T-helper 1 cell treated with Interleukin-12 subunit alpha and Interleukin-12 subunit beta and Interleukin-4 antibody, amounts not matched to agents 30 μg/mL and 1 μg/mL, for 36 hours (primary cell): ENCODE data around the gene MYO5B.

Experiments used
- H3K27ac Mint-ChIP-seq: one replicate; pipeline ENCODE4 v1.8.0; 2021; ENCODE audit warnings: mild to moderate bottlenecking, mixed read lengths
- H3K27me3 Mint-ChIP-seq: one replicate; pipeline ENCODE4 v1.8.0; 2021; ENCODE audit warnings: low read depth, mixed read lengths
- H3K36me3 Mint-ChIP-seq: one replicate; pipeline ENCODE4 v1.8.0; 2021; ENCODE audit warnings: low read depth, mixed read lengths
- H3K4me1 Mint-ChIP-seq: one replicate; pipeline ENCODE4 v1.8.0; 2021; ENCODE audit warnings: low read depth, mixed read lengths
- H3K4me3 Mint-ChIP-seq: one replicate; pipeline ENCODE4 v1.8.0; 2021; ENCODE audit warnings: mild to moderate bottlenecking, moderate library complexity, mixed read lengths
- H3K9me3 Mint-ChIP-seq: one replicate; pipeline ENCODE4 v1.8.0; 2021; ENCODE audit warnings: mixed read lengths

The MYO5B gene

GRCh38 chr18:49967636-49968313, 227.2 kb downstream of the MYO5B start:
- Mint-ChIP-seq H3K9me3 (no peaks in the 10 kb centered on the region), H3K4me3 (no peak overlapping the region), H3K27me3 (peaks cover 15% of the 10 kb centered on the region), H3K36me3 (no peaks in the 10 kb centered on the region), H3K4me1 (no peaks in the 10 kb centered on the region), H3K27ac (no peak overlapping the region)

- H3K4me1 Mint-ChIP-seq: no peaks in the 10 kb centered on the region
- no peaks in the 10 kb centered on the region for H3K36me3 Mint-ChIP-seq
- no peak overlapping the region for H3K27ac Mint-ChIP-seq
- no peaks in the 10 kb centered on the region for H3K9me3 Mint-ChIP-seq
- H3K4me3 Mint-ChIP-seq: no peak overlapping the region
- peaks cover 16% of the 10 kb centered on the region for H3K27me3 Mint-ChIP-seq
Measured at GRCh38 chr18:49967171-49967570, 227.8 kb downstream of the MYO5B start.

GRCh38 chr18:49966090-49966489, 228.9 kb downstream of the MYO5B start:
- Mint-ChIP-seq H3K27me3 (peaks cover 20% of the 10 kb centered on the region), H3K9me3 (no peaks in the 10 kb centered on the region), H3K27ac (no peak overlapping the region), H3K36me3 (no peaks in the 10 kb centered on the region), H3K4me1 (peaks cover 10% of the 10 kb centered on the region), H3K4me3 (no peak overlapping the region)

DNA sequence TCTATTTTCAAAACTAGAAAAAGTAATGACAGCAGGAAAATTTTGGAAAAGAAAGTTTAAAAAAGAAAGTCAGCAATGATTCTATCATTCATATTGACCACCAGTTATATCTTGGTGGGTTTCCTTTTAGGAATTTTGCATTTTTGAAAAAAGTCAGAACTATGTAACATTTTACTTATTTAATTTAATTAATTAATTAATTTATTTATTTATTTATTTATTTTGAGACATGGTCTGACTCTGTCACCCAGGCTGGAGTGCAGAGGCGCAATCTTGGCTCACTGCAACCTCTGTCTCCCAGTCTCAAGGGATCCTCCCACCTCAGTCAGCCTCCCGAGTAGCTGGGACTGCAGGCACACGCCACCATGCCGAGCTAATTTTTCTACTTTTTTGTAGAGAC, 231.7 kb downstream of the MYO5B start:
- Mint-ChIP-seq H3K4me1 (peaks cover 28% of the 10 kb centered on the region), H3K36me3 (no peaks in the 10 kb centered on the region), H3K9me3 (no peaks in the 10 kb centered on the region), H3K4me3 (no peak overlapping the region), H3K27me3 (peaks cover 31% of the 10 kb centered on the region), H3K27ac (no peak overlapping the region)

GRCh38 chr18:49961271-49961670, 233.7 kb downstream of the MYO5B start:
- H3K4me1 Mint-ChIP-seq: peaks cover 28% of the 10 kb centered on the region
- H3K4me3 Mint-ChIP-seq: peak overlapping the region; percentile 16
- no peak overlapping the region for H3K27ac Mint-ChIP-seq
- H3K9me3 Mint-ChIP-seq: no peaks in the 10 kb centered on the region
- H3K27me3 Mint-ChIP-seq: peaks cover 38% of the 10 kb centered on the region
- H3K36me3 Mint-ChIP-seq: no peaks in the 10 kb centered on the region

DNA sequence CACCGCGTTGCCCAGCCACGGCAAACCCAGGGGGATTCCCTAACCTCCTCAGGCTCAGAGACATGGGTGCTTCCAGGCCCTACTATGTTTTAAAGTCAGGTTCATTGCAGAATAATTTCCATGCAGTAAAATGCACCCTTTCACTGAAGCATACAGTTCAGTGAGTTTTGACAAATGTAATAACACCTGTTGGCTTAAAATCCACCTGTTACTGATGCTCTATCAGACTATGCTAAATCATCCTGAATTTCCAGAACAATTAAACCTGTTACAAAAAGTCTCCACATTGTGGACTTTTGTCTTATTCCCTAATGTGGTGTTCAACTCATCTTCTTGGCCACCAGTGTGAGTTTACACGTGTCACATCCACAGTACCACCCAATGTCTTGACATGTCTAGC, 234.6 kb downstream of the MYO5B start:
- peaks cover 28% of the 10 kb centered on the region for H3K4me1 Mint-ChIP-seq
- peaks cover 38% of the 10 kb centered on the region for H3K27me3 Mint-ChIP-seq
- H3K9me3 Mint-ChIP-seq: no peaks in the 10 kb centered on the region
- no peaks in the 10 kb centered on the region for H3K36me3 Mint-ChIP-seq
- H3K27ac Mint-ChIP-seq: no peak overlapping the region
- no peak overlapping the region for H3K4me3 Mint-ChIP-seq

- H3K27me3 Mint-ChIP-seq: peaks cover 34% of the 10 kb centered on the region
Measured at GRCh38 chr18:49959176-49959575, 235.8 kb downstream of the MYO5B start.

DNA sequence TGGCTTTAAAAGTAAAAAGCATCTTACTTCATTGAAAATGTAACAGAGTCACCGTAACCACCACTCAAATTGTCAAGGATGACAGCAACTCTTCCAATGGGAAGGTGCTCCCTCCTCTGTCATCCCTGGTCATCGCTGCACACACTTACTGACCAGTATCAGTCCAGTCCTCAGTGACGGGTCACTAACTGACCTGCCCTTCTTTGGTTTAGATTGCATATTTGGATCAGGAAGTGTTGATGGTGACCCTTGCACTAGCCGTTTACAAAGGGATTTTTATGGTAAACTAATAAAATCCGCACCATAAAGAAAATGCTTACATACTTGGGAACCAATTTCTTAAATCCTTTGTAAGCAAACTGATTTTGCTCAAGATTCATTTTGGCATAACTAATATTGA, 239.7 kb downstream of the MYO5B start:
- Mint-ChIP-seq H3K27ac (no peak overlapping the region), H3K36me3 (no peaks in the 10 kb centered on the region), H3K4me3 (no peak overlapping the region), H3K27me3 (peaks cover 38% of the 10 kb centered on the region), H3K9me3 (no peaks in the 10 kb centered on the region), H3K4me1 (peaks cover 16% of the 10 kb centered on the region)

More at GRCh38 chr18:49959176-49959575, 235.8 kb downstream of the MYO5B start:
- Mint-ChIP-seq H3K36me3 (no peaks in the 10 kb centered on the region), H3K4me1 (peaks cover 28% of the 10 kb centered on the region), H3K4me3 (no peak overlapping the region), H3K9me3 (no peaks in the 10 kb centered on the region), H3K27ac (peak overlapping the region; percentile 19)

DNA sequence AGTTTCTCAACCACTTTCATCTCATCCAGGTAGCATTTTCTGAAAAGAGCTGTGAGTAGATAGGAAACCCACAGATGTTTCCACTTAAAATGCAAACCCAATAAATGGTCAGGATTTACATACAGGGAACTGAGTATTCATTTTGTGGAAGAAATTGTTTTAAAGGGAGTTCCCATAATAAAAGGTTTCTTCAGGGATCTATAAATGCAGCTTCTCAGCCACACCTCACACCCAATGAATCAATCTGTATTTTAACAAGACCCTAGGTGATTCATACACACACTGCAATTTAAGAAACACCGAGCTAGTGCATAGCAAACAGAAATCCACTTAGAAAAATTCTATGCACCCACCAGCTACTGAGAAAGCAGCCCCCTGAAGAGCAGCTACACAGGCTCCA, 241.6 kb downstream of the MYO5B start:
- Mint-ChIP-seq H3K36me3 (no peaks in the 10 kb centered on the region), H3K4me1 (peaks cover 10% of the 10 kb centered on the region), H3K4me3 (no peak overlapping the region), H3K27me3 (peaks cover 30% of the 10 kb centered on the region), H3K9me3 (no peaks in the 10 kb centered on the region), H3K27ac (no peak overlapping the region)

- Mint-ChIP-seq H3K9me3 (no peaks in the 10 kb centered on the region), H3K4me3 (no peak overlapping the region), H3K27me3 (peaks cover 21% of the 10 kb centered on the region), H3K27ac (peak overlapping the region; percentile 49), H3K36me3 (no peaks in the 10 kb centered on the region), H3K4me1 (peaks cover 12% of the 10 kb centered on the region)
Measured at GRCh38 chr18:49949951-49950395, 245.0 kb downstream of the MYO5B start.

- peaks cover 16% of the 10 kb centered on the region for H3K4me1 Mint-ChIP-seq
- H3K27me3 Mint-ChIP-seq: peaks cover 19% of the 10 kb centered on the region
- H3K4me3 Mint-ChIP-seq: no peak overlapping the region
- H3K27ac Mint-ChIP-seq: no peak overlapping the region
- H3K36me3 Mint-ChIP-seq: no peaks in the 10 kb centered on the region
- no peaks in the 10 kb centered on the region for H3K9me3 Mint-ChIP-seq
Measured at GRCh38 chr18:49948975-49949374, 246.0 kb downstream of the MYO5B start.

DNA sequence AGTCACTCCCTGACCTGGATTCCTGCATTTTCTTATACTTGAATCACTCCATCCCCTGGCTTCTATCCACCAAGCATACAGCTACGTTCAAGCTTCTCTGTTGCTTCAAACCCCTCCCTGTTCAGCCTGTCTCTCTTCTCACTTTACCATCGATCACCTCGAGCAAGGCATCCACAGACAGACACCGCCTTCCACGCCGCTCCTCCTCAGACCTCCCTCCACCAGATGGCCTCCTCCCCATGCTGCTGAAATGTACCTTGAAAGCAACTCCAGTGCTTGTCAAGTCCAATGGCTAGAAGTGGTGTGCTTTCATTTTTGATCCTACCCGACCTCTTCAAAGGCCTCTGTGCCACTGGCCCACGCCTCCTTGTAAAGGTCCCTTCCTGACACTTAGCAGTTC, 250.3 kb downstream of the MYO5B start:
- Mint-ChIP-seq H3K9me3 (no peaks in the 10 kb centered on the region), H3K4me3 (no peak overlapping the region), H3K27me3 (no peaks in the 10 kb centered on the region), H3K4me1 (peaks cover 6% of the 10 kb centered on the region), H3K27ac (no peak overlapping the region), H3K36me3 (no peaks in the 10 kb centered on the region)

DNA sequence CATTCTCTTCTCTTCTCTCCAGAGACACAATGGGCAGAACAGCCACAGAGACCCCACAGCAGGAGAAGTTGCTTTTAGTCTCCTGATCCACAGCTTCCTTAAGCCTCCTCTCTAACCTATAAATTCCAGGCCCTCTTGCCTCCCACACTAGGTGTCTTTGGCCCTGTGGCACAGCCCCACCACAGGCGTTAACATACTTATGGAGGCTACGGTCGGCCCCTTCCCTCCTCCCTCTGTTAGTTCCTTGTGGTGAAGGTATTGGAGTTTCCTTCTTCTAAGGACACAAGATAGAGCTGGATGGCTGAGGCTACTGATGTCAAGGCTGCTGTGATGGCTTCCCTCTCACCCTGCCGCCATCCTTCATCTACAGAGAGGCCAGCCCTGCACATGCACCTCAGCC, 258.1 kb downstream of the MYO5B start:
- H3K4me3 Mint-ChIP-seq: no peak overlapping the region
- H3K27me3 Mint-ChIP-seq: no peaks in the 10 kb centered on the region
- no peaks in the 10 kb centered on the region for H3K9me3 Mint-ChIP-seq
- H3K27ac Mint-ChIP-seq: no peak overlapping the region
- H3K4me1 Mint-ChIP-seq: peaks cover 11% of the 10 kb centered on the region
- H3K36me3 Mint-ChIP-seq: peaks cover 3% of the 10 kb centered on the region

GRCh38 chr18:49935215-49935614, 259.7 kb downstream of the MYO5B start:
- Mint-ChIP-seq H3K9me3 (no peaks in the 10 kb centered on the region), H3K27me3 (no peaks in the 10 kb centered on the region), H3K27ac (no peak overlapping the region), H3K36me3 (peaks cover 3% of the 10 kb centered on the region), H3K4me3 (no peak overlapping the region), H3K4me1 (peaks cover 11% of the 10 kb centered on the region)

- peak overlapping the region; percentile 17 for H3K27ac Mint-ChIP-seq
- H3K4me3 Mint-ChIP-seq: no peak overlapping the region
- H3K36me3 Mint-ChIP-seq: peaks cover 3% of the 10 kb centered on the region
- H3K27me3 Mint-ChIP-seq: peaks cover 4% of the 10 kb centered on the region
- no peaks in the 10 kb centered on the region for H3K9me3 Mint-ChIP-seq
- H3K4me1 Mint-ChIP-seq: peaks cover 11% of the 10 kb centered on the region
Measured at GRCh38 chr18:49934457-49934856, 260.5 kb downstream of the MYO5B start.
